A549 (cell line): ENCODE measurements around the gene GANAB. TPM values are rescaled to one million over a fixed set of nuclear protein-coding genes. Genes with fewer than 3 reads are reported as not detected.

Source experiments
- ATAC-seq, 2 experiments: fragments of 200-7000 bp in 1 of 2; fragments of >200 bp in 1 of 2; cut with Nextera tagmentation in 1 of 2; cut with Tn5 transposase in 1 of 2; 3 replicates each; pipeline versions ENCODE4 v1.8.0 to v1.9.1; 2018 to 2020; ENCODE audit warnings: mild to moderate bottlenecking in 1 of 2, moderate library complexity in 1 of 2
- CTCF ChIA-PET: fragments of 300-600 bp; sonication (Branson Sonifier 250); formaldehyde crosslinking; extraction: SDS; loops from one replicate; lab custom pipeline; 2021; ENCODE audit warnings: antibody characterized with exemption, inconsistent platforms; lab: Yijun Ruan, JAX
- POLR2A ChIA-PET: fragments of 350-600 bp; formaldehyde crosslinking; extraction: SDS; loops from one replicate; lab custom pipeline; 2021; ENCODE audit warnings: antibody characterized with exemption, inconsistent platforms; lab: Yijun Ruan, JAX
- DNase-seq, 2 experiments: peaks; one replicate each; pipeline versions ENCODE4 v3.0.0 to v3.0.0-alpha.2; 2011 to 2016; ENCODE audit warnings: low read depth in 1 of 2, low spot score in 1 of 2
- FAIRE-seq: peaks from 2 replicates; lab custom pipeline; 2011; peaks lifted over from hg19 to GRCh38; lab: Jason Lieb, UNC
- H3K27ac ChIP-seq, 2 experiments: fragments of >200 bp; sonication (Bioruptor Twin); formaldehyde crosslinking; 3 replicates each; pipeline ENCODE4 v1.5.1; 2016 to 2017
- H3K4me1 ChIP-seq: fragments of >200 bp; sonication (Bioruptor Twin); formaldehyde crosslinking; 3 replicates; pipeline ENCODE4 v1.6.1; 2016
- H3K4me2 ChIP-seq: fragments of >200 bp; sonication (Bioruptor Twin); formaldehyde crosslinking; 3 replicates; pipeline ENCODE4 v1.6.1; 2016
- H3K4me3 ChIP-seq: fragments of >200 bp; sonication (Bioruptor Twin); formaldehyde crosslinking; 3 replicates; pipeline ENCODE4 v1.5.1; 2016
- H3K9me3 ChIP-seq: fragments of >200 bp; sonication (Bioruptor Twin); formaldehyde crosslinking; 3 replicates; pipeline ENCODE4 v1.6.1; 2016
- CBX8 ChIP-seq: fragments of 200-600 bp; sonication (generic); IDR thresholded peaks from 2 replicates; pipeline ENCODE4 v1.6.1; 2016
- CHD4 ChIP-seq: fragments of 200-600 bp; sonication (generic); IDR thresholded peaks from 2 replicates; pipeline ENCODE4 v1.6.1; 2016; ENCODE audit warnings: antibody characterized with exemption, mild to moderate bottlenecking, borderline replicate concordance
- FOXS1 ChIP-seq: fragments of 250-450 bp; sonication (Bioruptor Pico); IDR thresholded peaks from 2 replicates; pipeline ENCODE4 v1.5.0; 2020; ENCODE audit warnings: mild to moderate bottlenecking, moderate library complexity
- GATA3 ChIP-seq: IDR thresholded peaks from 2 replicates; pipeline ENCODE4 v1.6.1; 2012; ENCODE audit warnings: borderline replicate concordance
- HDAC2 ChIP-seq: fragments of 200-600 bp; sonication (generic); IDR thresholded peaks from 2 replicates; pipeline ENCODE4 v1.6.1; 2016
- HEYL ChIP-seq: fragments of 250-450 bp; sonication (Bioruptor Pico); IDR thresholded peaks from 2 replicates; pipeline ENCODE4 v1.8.0; 2021; ENCODE audit warnings: mild to moderate bottlenecking, moderate library complexity
- JUNB ChIP-seq: fragments of >200 bp; sonication (Bioruptor Twin); formaldehyde crosslinking; IDR thresholded peaks from 2 replicates; pipeline ENCODE4 v1.6.1; 2016
- NFE2L2 ChIP-seq: fragments of 150-350 bp; conservative IDR thresholded peaks from 2 replicates; pipeline ENCODE4 v1.6.1; 2014; ENCODE audit warnings: low read length
- NPAS2 ChIP-seq: fragments of 250-450 bp; sonication (Bioruptor Pico); IDR thresholded peaks from 2 replicates; pipeline ENCODE4 v1.8.0; 2022; ENCODE audit warnings: mild to moderate bottlenecking, moderate library complexity, borderline replicate concordance
- POLR2A ChIP-seq: IDR thresholded peaks from 2 replicates; pipeline ENCODE4 v1.6.1; 2012; ENCODE audit warnings: mild to moderate bottlenecking, low read length
- RFX5 ChIP-seq: fragments of 450-650 bp; IDR thresholded peaks from 2 replicates; pipeline ENCODE4 v1.7.1; 2014; ENCODE audit warnings: antibody characterized with exemption, mild to moderate bottlenecking, moderate library complexity
- SREBF2 ChIP-seq: fragments of 450-650 bp; IDR thresholded peaks from 2 replicates; pipeline ENCODE4 v1.6.1; 2014; ENCODE audit warnings: mild to moderate bottlenecking, moderate library complexity
- TFCP2L1 ChIP-seq: fragments of 250-450 bp; sonication (Bioruptor Pico); IDR thresholded peaks from 2 replicates; pipeline ENCODE4 v1.5.0; 2021; ENCODE audit warnings: mild to moderate bottlenecking
- WGBS: methylation state at CpG from one replicate; pipeline ENCODE4 v1.1.6; 2017; ENCODE audit errors: missing lambda C conversion rate; 5-methylcytosine and 5-hydroxymethylcytosine counted together
- polyA plus RNA-seq, 4 experiments: library from polyadenylated mRNA; depleted of rRNA in 3 of 4; stranded (reverse); fragments of >200 nt; fragmentation: RNase III in 1 of 4; extraction: RNeasy Plus Mini Kit Qiagen cat#74134 plus additional on column Dnase treatment in 1 of 4; gene quantifications; 2 replicates in 3 of 4; 3 replicates in 1 of 4; pipeline ENCODE4 v1.2.3, GENCODE V29; 2011 to 2017
- TF ChIP-seq, protein P1 (sequence below): IDR thresholded peaks from 2 replicates; pipeline ENCODE4 v1.6.1; 2012
- TF ChIP-seq, protein P2 (sequence below): fragments of >200 bp; sonication (Bioruptor Twin); formaldehyde crosslinking; IDR thresholded peaks from 3 replicates; pipeline ENCODE4 v1.5.1; 2016
- TF ChIP-seq, protein P3 (sequence below): fragments of 250-450 bp; sonication (Bioruptor Pico); IDR thresholded peaks from 2 replicates; pipeline ENCODE4 v1.5.0; 2021; ENCODE audit warnings: mild to moderate bottlenecking, moderate library complexity, borderline replicate concordance
- TF ChIP-seq, protein P4 (sequence below): fragments of >200 bp; sonication (Bioruptor Twin); formaldehyde crosslinking; IDR thresholded peaks from 2 replicates; pipeline ENCODE4 v1.6.1; 2016
- TF ChIP-seq, protein P5 (sequence below): fragments of 150-350 bp; IDR thresholded peaks from 2 replicates; pipeline ENCODE4 v1.6.1; 2014; ENCODE audit warnings: low read depth, mild to moderate bottlenecking, low read length

The GANAB gene
- polyA plus RNA-seq, 2 of the 4 experiments (the other 2 are of a cell fraction): 215 to 220 TPM

DNA sequence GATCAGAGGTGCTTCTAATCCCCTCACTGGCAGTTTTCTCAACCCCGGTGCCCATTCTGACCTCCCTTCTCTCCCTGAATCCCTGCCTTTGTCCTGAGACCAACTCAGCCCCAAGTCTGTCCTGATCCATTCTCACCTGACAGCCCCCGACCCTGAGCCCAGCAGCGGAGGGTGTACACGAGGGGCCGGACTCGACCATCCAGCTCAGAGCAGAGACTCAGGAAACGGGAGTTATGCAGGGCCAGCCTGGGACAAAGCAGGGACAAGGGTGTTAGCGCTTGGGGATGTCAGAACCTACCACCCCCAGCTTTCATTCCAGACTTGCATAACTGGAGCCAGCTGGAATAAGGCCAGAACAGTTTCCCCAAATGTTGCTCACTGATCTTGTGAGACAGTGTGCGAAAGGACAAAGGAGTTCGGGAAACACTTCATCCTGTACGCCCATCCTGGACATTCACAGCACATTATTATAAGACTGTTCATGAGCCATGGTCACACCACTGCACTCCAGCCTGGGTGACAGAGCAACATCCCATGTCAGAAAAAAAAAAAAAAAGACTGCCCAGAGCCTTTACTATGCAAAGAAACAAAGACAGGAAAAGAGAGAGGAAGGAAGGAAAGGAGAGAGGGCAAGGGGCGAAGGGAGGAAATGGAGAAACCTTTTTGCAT lies 69.2 kb downstream of the GANAB start:
- POLR2A ChIA-PET: no interaction called here
- 86% methylated on average over 12 of the region's 12 CpGs for WGBS
- no peak overlapping the region for H3K4me2 ChIP-seq
- ATAC-seq: no peak
- H3K27ac ChIP-seq: no peak overlapping the region
- TF ChIP-seq, protein P1, sequence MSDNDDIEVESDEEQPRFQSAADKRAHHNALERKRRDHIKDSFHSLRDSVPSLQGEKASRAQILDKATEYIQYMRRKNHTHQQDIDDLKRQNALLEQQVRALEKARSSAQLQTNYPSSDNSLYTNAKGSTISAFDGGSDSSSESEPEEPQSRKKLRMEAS: no peak
- TF ChIP-seq, protein P2, sequence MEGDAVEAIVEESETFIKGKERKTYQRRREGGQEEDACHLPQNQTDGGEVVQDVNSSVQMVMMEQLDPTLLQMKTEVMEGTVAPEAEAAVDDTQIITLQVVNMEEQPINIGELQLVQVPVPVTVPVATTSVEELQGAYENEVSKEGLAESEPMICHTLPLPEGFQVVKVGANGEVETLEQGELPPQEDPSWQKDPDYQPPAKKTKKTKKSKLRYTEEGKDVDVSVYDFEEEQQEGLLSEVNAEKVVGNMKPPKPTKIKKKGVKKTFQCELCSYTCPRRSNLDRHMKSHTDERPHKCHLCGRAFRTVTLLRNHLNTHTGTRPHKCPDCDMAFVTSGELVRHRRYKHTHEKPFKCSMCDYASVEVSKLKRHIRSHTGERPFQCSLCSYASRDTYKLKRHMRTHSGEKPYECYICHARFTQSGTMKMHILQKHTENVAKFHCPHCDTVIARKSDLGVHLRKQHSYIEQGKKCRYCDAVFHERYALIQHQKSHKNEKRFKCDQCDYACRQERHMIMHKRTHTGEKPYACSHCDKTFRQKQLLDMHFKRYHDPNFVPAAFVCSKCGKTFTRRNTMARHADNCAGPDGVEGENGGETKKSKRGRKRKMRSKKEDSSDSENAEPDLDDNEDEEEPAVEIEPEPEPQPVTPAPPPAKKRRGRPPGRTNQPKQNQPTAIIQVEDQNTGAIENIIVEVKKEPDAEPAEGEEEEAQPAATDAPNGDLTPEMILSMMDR: no peak
- no peak for TF ChIP-seq NPAS2 (CRISPR knock-in tag)
- TF ChIP-seq HDAC2: no peak
- TF ChIP-seq CHD4: no peak
- TF ChIP-seq CBX8: no peak
- no peak for TF ChIP-seq HEYL (CRISPR knock-in tag)
- no peak for TF ChIP-seq RFX5
- TF ChIP-seq SREBF2: no peak
- no peak for TF ChIP-seq JUNB
- no peak for TF ChIP-seq TFCP2L1
- TF ChIP-seq GATA3: no peak
- TF ChIP-seq, protein P3, sequence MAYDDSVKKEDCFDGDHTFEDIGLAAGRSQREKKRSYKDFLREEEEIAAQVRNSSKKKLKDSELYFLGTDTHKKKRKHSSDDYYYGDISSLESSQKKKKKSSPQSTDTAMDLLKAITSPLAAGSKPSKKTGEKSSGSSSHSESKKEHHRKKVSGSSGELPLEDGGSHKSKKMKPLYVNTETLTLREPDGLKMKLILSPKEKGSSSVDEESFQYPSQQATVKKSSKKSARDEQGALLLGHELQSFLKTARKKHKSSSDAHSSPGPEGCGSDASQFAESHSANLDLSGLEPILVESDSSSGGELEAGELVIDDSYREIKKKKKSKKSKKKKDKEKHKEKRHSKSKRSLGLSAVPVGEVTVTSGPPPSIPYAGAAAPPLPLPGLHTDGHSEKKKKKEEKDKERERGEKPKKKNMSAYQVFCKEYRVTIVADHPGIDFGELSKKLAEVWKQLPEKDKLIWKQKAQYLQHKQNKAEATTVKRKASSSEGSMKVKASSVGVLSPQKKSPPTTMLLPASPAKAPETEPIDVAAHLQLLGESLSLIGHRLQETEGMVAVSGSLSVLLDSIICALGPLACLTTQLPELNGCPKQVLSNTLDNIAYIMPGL (CRISPR knock-in tag): no peak
- no peak for DNase-seq
- no peak overlapping the region for H3K4me3 ChIP-seq
- FAIRE-seq: no peak
- H3K4me1 ChIP-seq: peaks cover 15% of the 10 kb centered on the region
- H3K9me3 ChIP-seq: no peaks in the 10 kb centered on the region
- CTCF ChIA-PET: interaction anchor here (0.8 to 3.0 kb wide), 8 partner anchors 11 to 182 kb away, joined by 3 to 10 read pairs (median 6); partner anchors contain the start of gene TUT1

DNA sequence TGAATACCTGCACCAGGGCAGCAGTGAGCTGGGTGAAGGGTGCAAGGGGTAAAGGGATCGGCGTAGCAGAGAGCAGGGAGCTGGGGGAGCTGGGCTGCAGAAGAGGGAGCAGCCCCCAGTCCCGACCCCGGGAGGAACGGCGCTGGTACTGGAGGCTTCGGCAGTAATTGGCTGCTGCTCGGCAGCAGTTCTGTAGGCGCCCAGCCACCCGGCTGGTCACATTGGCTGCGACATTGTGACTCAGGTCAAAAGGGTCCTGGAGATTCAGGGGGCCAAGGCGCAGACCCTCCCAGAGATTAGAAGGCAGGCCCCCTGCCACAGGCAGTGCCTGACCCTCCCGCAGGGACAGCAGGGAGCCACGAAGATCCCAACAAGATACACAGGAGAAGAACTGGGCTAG lies 70.6 kb downstream of the GANAB start:
- Histone ChIP-seq H3K4me2 (no peak overlapping the region), H3K9me3 (no peaks in the 10 kb centered on the region), H3K27ac (no peak overlapping the region), H3K4me3 (no peak overlapping the region), H3K4me1 (peaks cover 28% of the 10 kb centered on the region)
- no peak for TF ChIP-seq TFCP2L1
- TF ChIP-seq, protein P4, sequence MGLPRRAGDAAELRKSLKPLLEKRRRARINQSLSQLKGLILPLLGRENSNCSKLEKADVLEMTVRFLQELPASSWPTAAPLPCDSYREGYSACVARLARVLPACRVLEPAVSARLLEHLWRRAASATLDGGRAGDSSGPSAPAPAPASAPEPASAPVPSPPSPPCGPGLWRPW: no peak
- TF ChIP-seq SREBF2: no peak
- no peak for TF ChIP-seq RFX5
- no peak for TF ChIP-seq HDAC2
- no peak for TF ChIP-seq NFE2L2
- no peak for TF ChIP-seq CBX8
- TF ChIP-seq POLR2A: no peak
- TF ChIP-seq, protein P5, sequence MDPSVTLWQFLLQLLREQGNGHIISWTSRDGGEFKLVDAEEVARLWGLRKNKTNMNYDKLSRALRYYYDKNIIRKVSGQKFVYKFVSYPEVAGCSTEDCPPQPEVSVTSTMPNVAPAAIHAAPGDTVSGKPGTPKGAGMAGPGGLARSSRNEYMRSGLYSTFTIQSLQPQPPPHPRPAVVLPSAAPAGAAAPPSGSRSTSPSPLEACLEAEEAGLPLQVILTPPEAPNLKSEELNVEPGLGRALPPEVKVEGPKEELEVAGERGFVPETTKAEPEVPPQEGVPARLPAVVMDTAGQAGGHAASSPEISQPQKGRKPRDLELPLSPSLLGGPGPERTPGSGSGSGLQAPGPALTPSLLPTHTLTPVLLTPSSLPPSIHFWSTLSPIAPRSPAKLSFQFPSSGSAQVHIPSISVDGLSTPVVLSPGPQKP: no peak
- TF ChIP-seq FOXS1: no peak
- 90% methylated on average over 14 of the region's 14 CpGs for WGBS
- POLR2A ChIA-PET: interaction anchor here (1.0 to 2.8 kb wide), 2 partner anchors 16 to 25 kb away, joined by 3 to 93 read pairs; partner anchors contain the start of gene TUT1
- no peak for FAIRE-seq
- ATAC-seq: no peak
- CTCF ChIA-PET: interaction anchor here (0.9 to 2.5 kb wide), 4 partner anchors 10 to 211 kb away, joined by 3 to 11 read pairs (median 7); partner anchors contain the start of gene TUT1
- DNase-seq: no peak
